Stimulated activated CD8-positive, alpha-beta memory T cell treated with anti-CD3 and anti-CD28 coated beads, Interleukin-15, amount 100 ng/mL, for 1 hour (primary cell): Measurements from ENCODE around the gene IQUB.
A peak's percentile ranks its signal among the peaks of the same experiment; 100 is the strongest.
"Not testable (repeated sequence)": the region's sequence is repeated elsewhere in the genome, so short reads cannot be mapped to it uniquely, and the experiment has no call there.

Experiments
- DNase-seq: peaks from one replicate; pipeline ENCODE4 v3.0.0-alpha.2; 2020; ENCODE audit warnings: low read depth

The IQUB gene

DNA sequence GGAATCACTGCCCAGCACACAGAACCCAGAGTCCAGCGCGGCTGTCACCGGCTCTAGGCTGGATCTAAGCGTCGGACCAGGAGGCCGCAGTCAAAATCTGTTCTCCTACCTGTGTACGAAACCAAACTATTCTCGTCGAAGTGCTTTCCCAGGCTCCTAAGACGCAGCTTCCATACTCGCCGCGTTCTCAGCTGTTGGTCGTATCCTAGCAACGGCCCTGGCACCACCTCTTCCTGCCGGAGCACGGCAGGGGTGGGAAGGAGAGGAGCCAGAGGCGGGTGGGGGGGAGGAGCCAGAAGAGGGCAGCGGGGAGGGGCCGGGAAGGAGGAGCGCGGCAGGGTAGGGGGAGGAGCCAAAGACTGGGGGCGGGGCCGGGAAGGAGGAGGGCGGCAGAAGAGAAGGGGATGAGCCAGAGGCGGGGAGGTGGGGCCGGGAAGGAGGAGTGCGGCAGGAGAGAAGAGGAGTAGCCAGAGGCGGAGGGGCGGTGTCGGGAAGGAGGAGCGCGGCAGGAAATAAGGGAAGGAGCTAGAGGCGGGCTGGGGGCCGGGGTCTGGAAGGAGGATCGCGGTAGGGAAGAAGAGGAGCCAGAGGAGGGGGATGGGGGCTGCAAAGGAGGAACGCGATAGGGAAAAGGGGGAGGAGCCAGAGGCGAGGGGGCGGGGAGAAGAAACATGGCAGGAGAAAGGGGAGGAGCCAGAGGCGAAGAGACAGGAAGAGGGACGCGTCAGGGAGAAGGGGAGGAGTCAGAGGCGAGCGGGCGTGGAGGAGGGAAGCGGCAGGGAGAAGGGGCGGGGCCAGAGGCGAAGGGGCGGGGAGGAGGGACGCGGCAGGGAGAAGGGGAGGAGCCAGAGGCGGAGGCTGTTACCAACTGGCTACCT lies at the start of gene IQUB:
Gene IQUB (minus strand): TSS at position 213 of the 878 bp plus-strand sequence. CDS start 22,255 bp downstream, outside the sequence.
- peak; percentile 94 for DNase-seq

DNA sequence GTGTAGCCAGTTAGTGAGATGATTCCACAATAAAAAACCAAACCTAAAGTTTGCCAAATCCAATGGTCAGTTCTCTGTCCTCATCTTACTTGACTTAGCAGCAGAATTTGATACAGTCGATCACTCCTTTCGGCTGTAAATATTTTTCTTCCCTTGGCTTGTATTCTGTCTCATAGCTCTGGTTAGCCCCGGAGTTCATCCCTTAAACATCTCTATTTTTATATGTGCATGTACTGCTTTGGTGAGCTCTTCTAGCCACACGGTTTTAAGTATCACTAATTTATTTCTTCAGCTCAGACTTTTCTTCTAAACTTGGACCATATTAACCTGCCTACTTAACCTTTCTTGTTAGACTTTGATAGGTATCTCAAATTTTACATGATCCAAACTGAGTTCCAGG lies 49.4 kb upstream of the IQUB start:
- DNase-seq: no peak

DNA sequence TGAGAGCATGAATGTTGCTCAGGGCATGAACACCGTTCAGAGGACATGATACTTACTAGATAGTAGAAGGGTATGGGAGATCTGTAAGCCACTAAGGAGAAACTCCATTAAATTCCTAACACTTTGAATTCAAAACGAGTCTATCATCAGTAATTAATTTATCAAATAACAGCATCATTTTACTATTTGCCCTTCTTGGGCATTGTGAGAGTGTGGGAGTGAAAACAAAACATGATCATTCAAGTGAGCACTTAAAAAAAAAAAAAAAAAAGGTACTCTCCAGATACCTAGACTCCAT lies 46.7 kb upstream of the IQUB start:
- no peak for DNase-seq

DNA sequence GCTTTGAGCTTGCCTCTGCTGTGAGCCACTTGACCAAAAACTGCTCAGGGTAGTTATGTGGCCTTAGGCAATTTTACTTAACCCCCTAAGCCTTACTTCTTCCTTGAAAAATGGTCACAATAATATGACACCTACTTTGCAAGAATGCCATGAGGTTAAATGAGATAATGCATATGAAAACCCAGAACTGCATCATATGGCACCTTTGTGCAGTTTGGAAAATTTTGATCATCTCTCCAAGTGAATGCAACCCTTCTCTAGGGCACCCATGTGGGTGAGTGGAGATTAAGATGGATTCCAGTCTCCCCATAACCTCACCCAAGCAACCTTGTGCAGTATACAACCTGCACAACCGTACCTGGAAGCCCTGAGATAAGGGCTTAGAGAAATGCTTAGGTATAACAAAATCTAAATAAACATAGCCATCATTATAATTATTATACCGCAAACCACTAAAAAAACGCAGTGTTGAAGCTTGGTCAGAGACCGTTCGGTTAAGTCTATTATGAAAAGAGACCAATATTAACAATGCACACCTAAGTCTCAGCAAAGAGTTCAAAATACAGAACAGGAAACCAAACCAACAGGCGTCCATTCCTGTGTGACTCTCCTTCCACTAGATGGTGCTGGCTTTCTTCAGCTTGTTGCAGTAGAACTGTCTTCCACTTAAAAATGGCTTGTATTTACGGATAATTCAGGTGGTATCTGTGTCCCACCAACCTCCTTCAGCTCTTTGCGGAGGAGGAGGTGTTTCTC lies 46.2 kb upstream of the IQUB start:
- no peak for DNase-seq

DNA sequence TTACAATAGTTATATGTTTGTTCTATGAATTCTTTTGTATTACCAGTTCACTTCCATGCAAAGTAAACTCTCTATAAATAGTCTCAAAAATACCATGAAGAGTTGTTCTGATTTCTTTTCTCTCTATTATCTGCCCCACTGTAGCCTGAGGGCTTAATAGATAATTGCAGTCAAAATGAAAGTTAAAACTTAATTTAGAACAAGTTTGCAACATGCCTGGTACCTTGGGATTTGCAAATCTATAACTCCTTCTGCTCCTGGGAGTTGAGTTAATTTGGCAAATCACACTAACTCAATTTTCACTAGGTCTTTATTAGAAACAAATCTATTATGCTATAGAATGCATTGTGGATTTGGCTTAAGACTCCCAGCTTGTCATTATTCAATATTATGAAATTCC lies 45.0 kb upstream of the IQUB start:
- no peak for DNase-seq

DNA sequence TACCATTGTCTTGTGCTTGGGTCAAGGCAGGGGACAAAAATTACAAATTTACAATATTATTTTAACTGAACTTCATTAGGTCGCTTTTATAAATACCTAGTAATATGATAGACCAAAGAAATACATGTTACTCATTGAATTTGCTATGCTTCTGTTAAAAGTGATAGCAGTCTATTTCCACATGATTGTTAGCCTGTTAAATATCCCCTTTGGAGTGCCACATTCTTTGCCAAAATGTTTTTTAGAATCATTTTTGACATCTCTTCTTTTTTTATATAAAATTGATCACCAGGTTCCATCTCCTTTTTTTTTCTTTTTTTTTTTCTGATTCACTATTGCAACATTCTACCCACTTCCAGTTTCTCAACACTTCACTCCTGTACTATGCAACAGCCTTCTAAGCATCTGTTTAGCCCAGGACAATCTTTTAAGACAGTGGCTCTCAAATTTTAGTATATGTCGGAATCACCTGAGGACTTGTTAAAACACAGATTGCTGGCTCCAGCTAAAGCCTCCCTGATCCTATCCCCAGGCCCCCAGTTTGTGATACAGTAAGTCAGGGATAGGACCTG lies 39.6 kb upstream of the IQUB start:
- DNase-seq: no peak

DNA sequence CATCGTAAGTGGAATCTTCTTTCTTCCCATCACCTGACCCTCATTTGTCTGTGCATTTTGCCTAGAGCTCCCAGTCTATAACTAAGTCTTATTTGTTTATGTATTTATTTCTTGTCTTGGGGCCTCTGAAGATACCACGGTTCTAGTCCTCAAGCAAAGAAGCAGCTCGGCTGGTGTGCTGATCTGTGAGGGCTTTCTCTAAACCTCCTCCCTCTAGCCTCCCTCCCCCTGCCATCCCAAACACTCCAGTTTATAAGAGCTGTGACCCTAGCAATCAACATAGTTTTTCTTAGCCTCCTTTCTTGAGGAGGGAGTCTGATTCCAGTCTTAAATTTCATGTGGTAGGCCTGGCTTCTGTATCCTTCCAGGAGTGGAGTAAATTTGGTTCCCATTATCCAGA lies 38.9 kb upstream of the IQUB start:
- DNase-seq: no peak

DNA sequence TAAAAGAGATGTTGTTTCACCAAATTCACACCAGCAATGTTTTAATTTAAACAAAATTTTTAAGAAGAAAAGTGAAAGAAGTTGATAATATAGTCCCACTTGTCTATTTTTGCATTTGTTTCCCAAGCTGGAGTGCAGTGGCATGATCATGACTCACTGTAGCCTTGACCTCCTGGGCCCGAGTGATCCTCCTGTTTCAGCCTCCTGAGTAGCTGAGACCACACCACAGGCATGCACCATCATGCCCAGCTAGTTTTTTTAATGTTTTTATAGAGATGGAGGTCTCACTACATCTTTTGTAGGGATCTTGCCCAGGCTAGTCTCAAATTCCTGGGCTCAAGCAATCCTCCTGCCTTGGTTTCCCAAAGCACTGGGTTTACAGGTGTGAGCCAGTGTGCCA lies 37.3 kb upstream of the IQUB start:
- no peak for DNase-seq

DNA sequence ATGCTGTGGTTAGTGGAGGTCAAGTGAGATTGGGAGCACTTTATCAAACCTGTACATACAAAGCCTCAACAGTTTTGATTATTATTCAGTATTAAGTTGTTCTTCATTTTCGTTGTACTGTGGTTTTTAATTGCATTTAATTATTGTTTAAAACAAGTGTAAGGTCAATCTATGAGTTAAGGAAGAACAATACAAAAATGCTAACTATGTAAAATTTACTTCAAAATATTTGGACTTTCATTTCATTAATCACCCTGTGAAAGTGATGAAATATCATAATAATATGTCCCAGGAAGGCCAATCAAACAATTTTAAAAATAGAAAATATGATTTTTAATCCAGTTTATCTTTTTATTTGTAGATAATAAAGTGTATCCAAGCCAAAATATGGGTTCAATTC lies 36.8 kb upstream of the IQUB start:
- DNase-seq: no peak

DNA sequence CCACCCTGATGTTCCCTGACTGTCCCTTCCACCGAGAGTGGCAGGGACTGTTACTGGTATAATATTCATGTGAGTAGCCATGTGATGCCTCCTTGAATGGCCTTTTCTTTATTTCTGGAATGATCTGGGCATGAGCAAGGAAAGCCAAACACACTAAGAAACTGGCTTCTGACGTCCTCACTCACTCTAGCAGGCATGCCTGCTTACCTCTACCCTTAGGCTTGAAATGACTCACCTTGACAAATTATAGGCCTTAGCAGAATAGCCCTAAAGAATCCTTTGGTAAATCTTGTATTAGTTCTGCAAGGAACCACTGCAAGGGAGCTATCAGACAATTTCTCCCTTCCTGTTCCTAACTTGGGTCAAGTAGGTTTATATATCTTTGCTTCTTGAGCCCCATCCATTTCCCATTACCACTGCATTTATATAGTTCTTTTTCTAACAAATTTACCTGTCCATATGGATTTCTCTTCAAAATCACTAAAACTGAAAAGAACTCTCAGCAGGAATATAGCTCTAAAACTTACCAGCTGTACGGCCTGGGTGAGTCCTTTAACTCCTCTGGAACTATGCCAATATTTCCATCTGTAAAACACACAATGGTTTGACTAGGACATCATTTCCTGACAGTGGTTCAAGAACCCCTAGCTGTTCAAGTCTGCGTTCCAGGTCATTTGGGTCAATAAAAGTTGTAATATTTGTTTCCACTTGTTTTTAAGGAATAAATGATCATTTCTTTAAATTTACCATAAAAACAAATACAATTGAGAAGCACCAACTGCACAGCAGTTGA lies 36.2 kb upstream of the IQUB start:
- no peak for DNase-seq

DNA sequence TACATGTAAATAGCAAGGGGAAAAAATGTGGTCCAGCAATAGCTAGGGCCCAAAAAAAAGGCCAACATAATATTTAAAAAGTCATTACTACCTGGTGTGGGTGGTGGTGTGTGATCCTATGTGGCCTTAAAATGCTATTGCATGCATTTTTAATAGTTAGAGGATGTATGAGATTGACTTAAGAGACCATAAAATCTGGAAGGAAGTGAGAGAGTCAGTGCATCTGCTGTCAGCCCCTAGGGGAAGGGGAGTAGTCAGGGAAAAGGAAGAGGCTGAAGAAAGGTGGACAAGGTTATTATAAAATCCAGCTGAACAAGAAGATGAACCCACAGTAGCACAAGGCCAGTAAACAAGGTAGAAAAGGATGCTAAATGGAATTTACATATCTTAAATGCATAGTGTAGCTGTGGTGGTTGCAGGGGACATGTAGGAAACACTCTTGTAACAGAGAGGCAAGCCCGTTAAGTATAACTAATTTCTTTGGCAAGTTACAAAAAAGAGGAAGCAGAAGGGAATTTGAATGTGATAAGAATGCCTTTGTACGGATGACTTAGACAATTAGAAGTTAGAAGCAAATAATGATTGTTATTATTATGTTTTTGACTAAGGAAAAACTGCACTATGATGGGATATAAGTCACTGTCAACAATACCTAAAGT lies 35.1 kb upstream of the IQUB start:
- DNase-seq: no peak

DNA sequence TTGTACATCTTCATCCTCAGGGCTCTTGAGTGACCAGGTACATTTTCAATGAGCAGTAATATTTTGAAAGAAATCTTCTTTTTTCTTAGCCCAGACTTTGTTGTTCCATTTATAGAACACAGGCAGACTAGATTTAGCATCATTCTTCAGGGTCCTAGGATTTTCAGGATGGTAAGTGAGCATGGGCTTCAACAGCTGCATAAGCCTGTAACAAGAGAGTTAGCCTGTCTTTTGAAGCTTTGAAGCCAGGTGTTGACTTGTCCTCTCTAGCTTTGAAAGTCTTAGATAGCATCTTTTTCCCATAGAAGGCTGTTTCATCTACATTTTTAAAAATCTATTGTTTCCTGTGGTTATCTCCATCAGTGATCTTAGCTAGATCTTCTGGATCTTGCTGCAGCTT lies 27.7 kb upstream of the IQUB start:
- no peak for DNase-seq

DNA sequence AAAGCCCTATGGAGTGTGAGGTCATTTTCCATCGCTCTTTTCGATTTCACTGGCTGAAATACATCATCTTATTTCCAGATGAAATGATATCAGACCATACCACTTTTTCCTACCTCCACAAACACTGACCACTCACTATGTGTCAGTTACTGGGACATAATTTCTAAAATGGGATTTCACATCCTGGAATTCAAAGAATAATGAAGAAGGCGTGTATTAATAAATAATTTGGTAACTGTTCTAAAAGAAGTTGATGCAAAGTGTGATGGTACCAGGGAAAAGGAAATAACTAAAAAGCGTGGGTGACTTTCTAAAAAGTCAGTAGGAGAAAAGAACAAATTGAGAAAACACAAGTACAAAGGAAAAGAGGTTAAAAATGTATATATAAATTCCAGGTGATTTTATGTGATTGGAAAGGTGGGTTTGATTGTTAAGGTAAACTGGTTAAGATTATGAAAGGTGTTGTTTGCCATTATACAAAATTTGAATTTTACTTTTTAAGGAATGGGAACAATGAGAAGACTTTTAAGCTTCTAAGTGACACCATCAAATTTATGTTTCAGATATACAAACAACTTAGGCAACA lies 24.0 kb upstream of the IQUB start:
- no peak for DNase-seq

DNA sequence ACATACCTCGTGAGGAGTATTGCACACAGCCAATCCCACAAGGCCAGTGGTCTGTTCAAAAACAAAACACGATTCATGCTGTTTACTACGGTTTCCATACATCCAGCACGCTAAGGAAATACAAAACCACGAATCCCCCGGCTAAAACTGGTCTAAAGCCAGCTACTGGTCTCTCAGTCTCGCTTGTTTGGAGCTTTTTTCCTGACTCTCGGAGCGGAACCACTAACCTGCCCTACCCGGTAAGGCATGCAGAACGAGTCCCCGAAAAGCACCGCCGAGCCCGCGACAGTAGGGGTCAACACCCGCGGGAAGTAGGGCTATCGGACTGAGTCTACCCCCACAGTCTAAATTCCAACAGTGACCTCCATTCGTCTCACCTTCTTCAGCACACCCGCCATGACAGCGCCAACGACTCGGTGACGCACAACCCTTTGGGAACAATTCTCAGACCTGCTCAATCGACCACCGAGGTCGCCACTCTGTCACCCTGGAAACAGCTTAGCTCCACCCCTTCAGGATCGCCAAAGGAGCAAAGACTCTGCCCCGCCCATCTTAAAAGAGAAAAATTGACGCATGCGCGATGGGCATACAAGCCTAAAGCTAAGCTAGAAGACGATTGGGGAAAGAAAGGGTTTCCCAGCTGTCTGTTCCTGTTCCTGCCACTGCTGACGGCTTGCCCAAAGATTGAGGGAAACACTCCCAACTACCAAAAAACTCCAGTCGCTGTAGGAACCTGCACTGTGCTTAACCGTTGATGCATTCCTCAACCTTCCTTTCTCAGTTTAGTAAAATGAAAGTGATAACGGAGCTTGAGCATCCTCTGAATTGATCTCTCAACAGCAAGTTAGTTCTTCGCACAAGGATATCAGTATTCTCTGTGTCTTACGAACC lies 23.2 kb upstream of the IQUB start, which contains the start of gene NDUFA5:
Gene NDUFA5 (minus strand): TSS at position 421 of the 891 bp plus-strand sequence. CDS start 23 bp downstream, at position 398.
- DNase-seq: peak; percentile 97

DNA sequence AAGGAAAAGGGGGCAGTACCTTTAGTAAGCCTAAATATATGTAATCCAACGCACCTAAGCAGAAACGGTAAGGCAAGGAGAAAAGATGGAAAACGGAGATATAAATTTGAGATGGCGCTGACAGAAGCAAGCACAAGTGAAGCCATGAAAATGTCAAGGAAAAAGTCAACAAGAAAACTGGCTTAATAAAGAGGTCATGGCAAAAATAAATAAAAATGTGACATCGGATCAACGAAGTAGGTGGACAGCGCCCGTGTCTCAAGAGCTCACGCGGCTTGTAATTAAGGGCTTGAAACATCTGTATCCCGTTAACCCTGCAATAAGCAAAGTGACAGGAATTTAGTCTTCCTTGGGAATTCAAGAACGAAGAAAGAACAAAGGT lies 22.6 kb upstream of the IQUB start:
- no peak for DNase-seq

DNA sequence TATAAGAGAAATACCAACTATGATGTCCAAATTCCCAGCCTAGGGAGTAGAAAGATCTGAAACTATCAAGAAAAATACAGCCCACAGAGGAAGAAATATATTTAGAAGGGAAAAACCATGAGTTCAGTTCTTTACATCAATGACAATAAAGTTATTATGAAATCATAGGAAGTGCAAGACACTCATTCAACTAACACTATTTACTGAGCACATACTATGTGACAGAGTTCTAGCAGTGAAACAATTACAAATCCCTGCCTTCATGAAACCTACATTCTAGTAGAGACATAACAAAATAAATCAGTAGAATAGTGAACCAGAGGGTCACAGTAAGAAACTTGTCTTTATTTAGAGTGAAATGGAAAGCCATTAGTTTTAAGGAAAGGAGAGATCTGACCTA lies 21.1 kb upstream of the IQUB start:
- DNase-seq: no peak

DNA sequence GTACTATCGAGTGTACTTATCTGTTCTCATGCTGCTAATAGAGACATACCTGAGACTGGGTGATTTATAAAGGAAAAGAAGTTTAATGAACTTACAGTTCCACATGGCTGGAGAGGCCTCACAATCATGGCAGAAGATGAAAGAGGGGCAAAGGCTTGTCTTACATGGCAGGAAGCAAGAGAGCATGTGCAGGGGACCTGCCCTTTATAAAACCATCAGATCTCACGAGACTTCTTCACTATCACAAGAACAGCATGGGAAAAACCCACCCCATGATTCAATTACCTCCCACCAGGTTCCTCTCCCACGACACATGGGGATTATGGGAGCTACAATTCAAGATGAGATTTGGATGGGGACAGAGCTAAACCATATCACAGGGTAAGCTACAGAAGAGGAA lies 18.8 kb upstream of the IQUB start:
- no peak for DNase-seq

DNA sequence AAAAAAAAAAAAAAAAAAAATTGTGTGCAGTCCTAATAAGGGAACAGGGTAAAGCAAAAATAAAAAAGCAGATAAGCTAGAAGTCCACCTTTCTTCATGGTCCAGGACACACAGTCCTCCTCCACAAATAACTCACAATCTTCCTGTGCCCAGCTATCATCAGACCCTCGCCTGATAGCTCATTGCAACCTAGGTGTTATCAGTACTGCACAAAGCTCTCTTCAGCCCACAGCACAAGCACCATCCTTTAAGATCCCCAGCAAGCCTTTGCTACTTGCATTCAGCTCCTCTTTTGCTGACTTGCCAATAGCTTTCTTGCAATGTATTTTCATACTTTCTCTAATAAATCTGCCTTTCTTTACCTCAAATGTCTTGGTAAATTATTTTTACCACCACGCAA lies 18.2 kb upstream of the IQUB start:
- DNase-seq: no peak

DNA sequence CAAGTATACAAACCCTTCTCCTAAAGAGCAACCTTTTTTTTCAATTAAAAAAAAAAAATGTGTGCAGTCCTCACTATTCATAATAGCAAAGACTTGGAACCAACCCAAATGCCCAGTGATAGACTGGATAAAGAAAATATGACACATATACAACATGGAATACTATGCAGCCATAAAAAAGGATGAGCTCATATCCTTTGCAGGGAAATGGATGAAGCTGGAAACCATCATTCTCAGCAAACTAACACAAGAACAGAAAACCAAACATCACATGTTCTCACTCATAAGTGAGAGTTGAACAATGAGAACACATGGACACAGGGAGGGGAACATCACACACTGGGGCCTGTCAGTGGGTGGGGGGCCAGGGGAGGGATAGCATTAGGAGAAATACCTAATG lies 17.7 kb upstream of the IQUB start:
- not testable (repeated sequence) for DNase-seq

DNA sequence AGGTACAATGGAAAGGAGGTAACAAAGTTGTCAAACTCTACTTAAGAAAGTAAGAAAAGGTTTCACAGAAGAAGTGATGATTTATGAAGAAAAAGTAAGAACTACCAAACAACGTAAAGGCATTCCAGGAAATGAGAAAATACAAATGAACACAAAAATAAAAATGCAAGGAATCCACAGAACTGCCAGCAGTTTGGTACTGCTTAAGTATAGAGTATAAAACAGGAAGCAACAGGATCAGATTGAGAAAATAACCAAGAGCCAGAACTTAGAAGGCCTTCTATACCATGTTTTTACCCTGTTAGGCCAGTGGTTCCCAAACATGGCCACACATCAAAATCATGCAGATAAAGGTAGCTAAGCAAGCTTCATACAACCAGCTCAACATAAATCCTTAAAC lies 14.0 kb upstream of the IQUB start:
- DNase-seq: no peak
